Measurements from ENCODE around the gene AFAP1.

GRCh38 chr4:7945709-7946380 is 6.2 kb upstream of the AFAP1 start:
- TF ChIP-seq POLR2AphosphoS5 (IDR thresholded peaks at IDR 0.05) (no peak), POLR2A (IDR thresholded peaks at IDR 0.05) (no peak)

Measured in transverse colon (tissue), 3 donors.